ENCODE results near the gene PTPN23. TPM values are rescaled to one million over a fixed set of nuclear protein-coding genes. Genes with fewer than 3 reads are reported as not detected.

The PTPN23 gene
- total RNA-seq, 4 donors from 2014 or later = 30.8 to 277 (median 90.7) TPM

- Histone ChIP-seq H3K36me3 (peaks cover 0 to 70% (median 27%) of the 10 kb centered on the region in 3 donors), H3K9me3 (no peaks in the 10 kb centered on the region), H3K4me1 (peaks cover 0 to 42% (median 19%) of the 10 kb centered on the region in 4 donors), H3K4me3 (no peak overlapping the region), H3K27me3 (no peaks in the 10 kb centered on the region), H3K27ac (peak overlapping the region; percentile 59 to 90 (median 78))
- WGBS, 2 donors = 24 to 35% methylated on average over 8 to 9 of the region's 9 CpGs
- TF ChIP-seq EP300 (IDR thresholded peaks at IDR 0.05) (no peak), POLR2A (IDR thresholded peaks at IDR 0.05) (no peak), CTCF (IDR thresholded peaks at IDR 0.05) (no peak)
- DNase-seq (ENCODE audit: low spot score in 2 of 2) = peak; percentile 28 to 52
Observed at GRCh38 chr3:47404955-47405790, 24.4 kb downstream of the PTPN23 start.

- 81 to 82% methylated on average over 30 to 31 of the region's 31 CpGs for WGBS, 2 donors
- H3K9me3 ChIP-seq = no peaks in the 10 kb centered on the region
- H3K4me3 ChIP-seq = no peak overlapping the region
- DNase-seq (ENCODE audit: low spot score in 2 of 2) = no peak
- peaks cover 0 to 42% (median 19%) of the 10 kb centered on the region in 4 donors for H3K4me1 ChIP-seq
- peak overlapping the region; percentile 59 to 90 (median 78) for H3K27ac ChIP-seq
- H3K36me3 ChIP-seq = peaks cover 0 to 70% (median 27%) of the 10 kb centered on the region in 3 donors
- TF ChIP-seq CTCF (IDR thresholded peaks at IDR 0.05) = no peak
- no peak for TF ChIP-seq EP300 (IDR thresholded peaks at IDR 0.05)
- no peak for TF ChIP-seq POLR2A (IDR thresholded peaks at IDR 0.05)
- no peaks in the 10 kb centered on the region for H3K27me3 ChIP-seq
Observed at GRCh38 chr3:47405820-47406761, 25.3 kb downstream of the PTPN23 start.

GRCh38 chr3:47406762-47407149, 25.9 kb downstream of the PTPN23 start:
- DNase-seq (ENCODE audit: low spot score in 2 of 2) = no peak
- Histone ChIP-seq H3K4me1 (peaks cover 0 to 42% (median 19%) of the 10 kb centered on the region in 4 donors), H3K36me3 (peaks cover 0 to 72% (median 27%) of the 10 kb centered on the region in 3 donors), H3K9me3 (no peaks in the 10 kb centered on the region), H3K4me3 (no peak overlapping the region), H3K27ac (peak overlapping the region in 2 of 4 donors; percentile 86 to 90), H3K27me3 (no peaks in the 10 kb centered on the region)
- WGBS, 2 donors = 76 to 85% methylated on average over 5 to 9 of the region's 9 CpGs
- no peak for TF ChIP-seq CTCF (IDR thresholded peaks at IDR 0.05)
- TF ChIP-seq POLR2A (IDR thresholded peaks at IDR 0.05) = no peak
- no peak for TF ChIP-seq EP300 (IDR thresholded peaks at IDR 0.05)

- Histone ChIP-seq H3K36me3 (peaks cover 0 to 77% (median 32%) of the 10 kb centered on the region in 3 donors), H3K27me3 (no peaks in the 10 kb centered on the region), H3K4me1 (peaks cover 0 to 42% (median 19%) of the 10 kb centered on the region in 4 donors), H3K9me3 (no peaks in the 10 kb centered on the region), H3K27ac (peak overlapping the region in 1 of 4 donors; percentile 86), H3K4me3 (no peak overlapping the region)
- 91 to 97% methylated on average over 6 to 7 of the region's 7 CpGs for WGBS, 2 donors
- no peak for TF ChIP-seq POLR2A (IDR thresholded peaks at IDR 0.05)
- no peak for TF ChIP-seq EP300 (IDR thresholded peaks at IDR 0.05)
- TF ChIP-seq CTCF (IDR thresholded peaks at IDR 0.05) = no peak
- no peak for DNase-seq (ENCODE audit: low spot score in 2 of 2)
Observed at GRCh38 chr3:47407237-47407636, 26.4 kb downstream of the PTPN23 start.

Measured in tibial nerve (tissue), 4 donors.